Stimulated activated CD8-positive, alpha-beta memory T cell treated with anti-CD3 and anti-CD28 coated beads, Interleukin-4, amount 100 ng/mL, for 24 hours (primary cell): ENCODE data around the gene HNRNPH3.
A peak's percentile ranks its signal among the peaks of the same experiment; 100 is the strongest.
"Not testable (repeated sequence)": the region's sequence is repeated elsewhere in the genome, so short reads cannot be mapped to it uniquely, and the experiment has no call there.

ENCODE experiments used
- DNase-seq: peaks from one replicate; pipeline ENCODE4 v3.0.0-alpha.2; 2020; ENCODE audit warnings: low read depth

HNRNPH3 gene

GRCh38 chr10:68331455-68332258 is at the start of gene HNRNPH3:
TSS of gene HNRNPH3 (plus strand) at chr10:68332064. CDS start at chr10:68337222, 5,158 bp downstream.
- peak; percentile 97 for DNase-seq

- no peak for DNase-seq
These were observed 47.5 kb upstream of the HNRNPH3 start for GRCh38 chr10:68284062-68285001.

GRCh38 chr10:68288717-68289116 is 43.1 kb upstream of the HNRNPH3 start:
- no peak for DNase-seq

GRCh38 chr10:68290736-68291135 is 41.1 kb upstream of the HNRNPH3 start:
- DNase-seq = no peak

- no peak for DNase-seq
These were observed 34.8 kb upstream of the HNRNPH3 start for GRCh38 chr10:68296843-68297663.

GRCh38 chr10:68301301-68301700 is 30.6 kb upstream of the HNRNPH3 start:
- DNase-seq = no peak

- no peak for DNase-seq
These were observed 29.9 kb upstream of the HNRNPH3 start for GRCh38 chr10:68301790-68302502.

GRCh38 chr10:68302503-68302823 is 29.4 kb upstream of the HNRNPH3 start:
- no peak for DNase-seq

GRCh38 chr10:68302871-68303270 is 29.0 kb upstream of the HNRNPH3 start:
- no peak for DNase-seq

GRCh38 chr10:68303849-68304412 is 27.9 kb upstream of the HNRNPH3 start:
- no peak for DNase-seq

GRCh38 chr10:68305854-68306253 is 26.0 kb upstream of the HNRNPH3 start:
- no peak for DNase-seq

- no peak for DNase-seq
These were observed 21.3 kb upstream of the HNRNPH3 start for GRCh38 chr10:68310531-68310930.

- not testable (repeated sequence) for DNase-seq
These were observed 16.9 kb upstream of the HNRNPH3 start for GRCh38 chr10:68314930-68315329.

- no peak for DNase-seq
These were observed 16.3 kb upstream of the HNRNPH3 start for GRCh38 chr10:68315582-68315981.

- no peak for DNase-seq
These were observed 13.4 kb upstream of the HNRNPH3 start for GRCh38 chr10:68318331-68319059.

- not testable (repeated sequence) for DNase-seq
These were observed 7.5 kb upstream of the HNRNPH3 start for GRCh38 chr10:68324396-68324795.

- no peak for DNase-seq
These were observed 3.7 kb upstream of the HNRNPH3 start for GRCh38 chr10:68327889-68328786.

- DNase-seq = no peak
These were observed 2.4 kb upstream of the HNRNPH3 start for GRCh38 chr10:68329506-68329861.

- DNase-seq = peak; percentile 2
These were observed 911 bp upstream of the HNRNPH3 start for GRCh38 chr10:68330852-68331454.
